PC-3 (cell line): ENCODE measurements around the gene CNTNAP2.

Experiments used
- EZH2 ChIP-seq: fragments of 300-600 bp; sonication (generic); IDR thresholded peaks from one replicate; pipeline ENCODE4 v1.6.1; 2017; ENCODE audit warnings: antibody characterized with exemption, mild to moderate bottlenecking, low read length; ENCODE audit not compliant: unreplicated experiment
- EZH2phosphoT487 ChIP-seq: fragments of 300-600 bp; sonication (generic); IDR thresholded peaks from 2 replicates; pipeline ENCODE4 v1.6.1; 2018; ENCODE audit warnings: mild to moderate bottlenecking, antibody characterized with exemption, low read length, borderline replicate concordance
- TF ChIP-seq, protein P1 (sequence below): fragments of 300-600 bp; sonication (generic); conservative IDR thresholded peaks from 2 replicates; pipeline ENCODE4 v1.5.1; 2017; ENCODE audit warnings: antibody characterized with exemption, low read depth, mild to moderate bottlenecking, low read length

DNA sequence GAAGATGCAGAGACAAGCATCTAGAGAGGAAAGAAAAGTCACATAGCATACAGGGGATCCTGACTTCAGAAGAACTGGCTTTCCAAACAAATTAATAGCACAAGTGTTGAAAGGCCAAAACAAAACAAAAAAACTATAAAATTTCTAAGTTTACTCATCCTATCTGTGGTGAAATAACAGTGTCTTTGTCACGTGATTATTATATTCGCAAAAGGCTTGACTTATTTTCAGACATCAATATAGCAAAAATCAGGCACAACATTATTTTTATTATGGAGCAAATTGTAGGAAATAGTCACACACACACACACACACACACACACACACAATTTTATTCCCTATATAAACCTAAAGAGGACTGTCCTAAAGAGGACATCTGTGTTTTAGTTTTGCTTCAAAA, 272.3 kb downstream of the CNTNAP2 start:
- TF ChIP-seq EZH2 (no peak), EZH2phosphoT487 (no peak)
- TF ChIP-seq, protein P1, sequence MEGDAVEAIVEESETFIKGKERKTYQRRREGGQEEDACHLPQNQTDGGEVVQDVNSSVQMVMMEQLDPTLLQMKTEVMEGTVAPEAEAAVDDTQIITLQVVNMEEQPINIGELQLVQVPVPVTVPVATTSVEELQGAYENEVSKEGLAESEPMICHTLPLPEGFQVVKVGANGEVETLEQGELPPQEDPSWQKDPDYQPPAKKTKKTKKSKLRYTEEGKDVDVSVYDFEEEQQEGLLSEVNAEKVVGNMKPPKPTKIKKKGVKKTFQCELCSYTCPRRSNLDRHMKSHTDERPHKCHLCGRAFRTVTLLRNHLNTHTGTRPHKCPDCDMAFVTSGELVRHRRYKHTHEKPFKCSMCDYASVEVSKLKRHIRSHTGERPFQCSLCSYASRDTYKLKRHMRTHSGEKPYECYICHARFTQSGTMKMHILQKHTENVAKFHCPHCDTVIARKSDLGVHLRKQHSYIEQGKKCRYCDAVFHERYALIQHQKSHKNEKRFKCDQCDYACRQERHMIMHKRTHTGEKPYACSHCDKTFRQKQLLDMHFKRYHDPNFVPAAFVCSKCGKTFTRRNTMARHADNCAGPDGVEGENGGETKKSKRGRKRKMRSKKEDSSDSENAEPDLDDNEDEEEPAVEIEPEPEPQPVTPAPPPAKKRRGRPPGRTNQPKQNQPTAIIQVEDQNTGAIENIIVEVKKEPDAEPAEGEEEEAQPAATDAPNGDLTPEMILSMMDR = no peak
